ENCODE results near the gene ANKRD65. TPM values are rescaled to one million over a fixed set of nuclear protein-coding genes. Genes with fewer than 3 reads are reported as not detected.
"Not testable (repeated sequence)": the region's sequence is repeated elsewhere in the genome, so short reads cannot be mapped to it uniquely, and the experiment has no call there.

The ANKRD65 gene
- total and polyA plus RNA-seq, 2 donors (not counting 3 experiments of a cell fraction or from before 2014, with no cell fraction given) = 0.15 to 0.38 TPM

DNA sequence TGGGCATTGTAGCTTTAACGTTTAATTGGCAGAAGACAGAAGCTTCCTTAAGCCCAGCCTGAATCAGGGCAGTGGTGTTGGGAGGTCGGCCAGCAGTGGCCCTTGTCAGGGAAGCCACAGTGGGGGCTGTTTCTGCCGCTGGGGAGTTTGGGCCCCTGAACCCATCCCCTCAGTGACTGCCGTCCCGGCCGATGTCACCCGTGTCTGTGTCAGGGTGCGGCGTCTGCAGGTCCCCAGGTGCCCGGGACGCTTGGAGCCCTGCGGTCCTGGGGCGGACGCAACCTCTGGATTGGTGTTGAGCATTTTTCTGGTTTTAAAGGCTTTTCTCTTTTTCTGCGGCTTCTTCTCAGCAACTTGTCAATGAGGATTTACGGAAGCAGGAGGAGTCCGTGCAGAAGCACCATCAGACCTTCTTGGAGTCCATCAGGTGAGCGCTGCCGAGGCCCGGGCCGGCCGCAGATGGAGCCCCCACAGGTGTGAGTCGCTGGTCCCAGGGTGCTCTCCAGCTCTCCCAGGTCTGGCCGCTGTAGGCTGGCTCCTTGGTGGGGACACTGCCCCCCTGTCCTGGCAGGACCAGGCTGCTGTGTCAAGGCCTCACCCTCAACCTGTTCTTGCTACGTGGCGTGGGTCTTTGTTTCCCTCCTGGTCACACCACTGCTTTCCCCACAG, 30.8 kb upstream of the ANKRD65 start:
- Histone ChIP-seq H3K9me1 (replicated peaks; ENCODE audit: control insufficient read depth, extremely low read depth, insufficient read depth, low read length) (no peaks in the 10 kb centered on the region), H3K4me3 (replicated peaks in 1 of 3; ENCODE audit: insufficient read depth in 1 of 3, low read depth in 1 of 3, low read length in 3 of 3) (no peak overlapping the region), H3K79me2 (ENCODE audit: control insufficient read depth, insufficient read depth, low read length) (no peaks in the 10 kb centered on the region), H3K27ac (ENCODE audit: insufficient read depth, low read depth, low read length) (no peak overlapping the region), H3K9me3 (replicated peaks; ENCODE audit: control insufficient read depth, insufficient read depth, low read length) (no peaks in the 10 kb centered on the region), H4K20me1 (replicated peaks; ENCODE audit: control insufficient read depth, extremely low read depth, insufficient read depth, low read length) (no peaks in the 10 kb centered on the region), H2AFZ (ENCODE audit: low read depth, low read length) (no peak overlapping the region), H3K27me3 (ENCODE audit: control insufficient read depth in 2 of 2, insufficient read depth in 2 of 2, low read length in 2 of 2) (no peaks in the 10 kb centered on the region), H3K4me2 (ENCODE audit: insufficient read depth, low read length) (no peak overlapping the region), H3K9ac (replicated peaks; ENCODE audit: extremely low read depth, insufficient read depth, low read length) (no peak overlapping the region), H3K4me1 (ENCODE audit: control insufficient read depth, extremely low read depth, insufficient read depth, low read length) (no peaks in the 10 kb centered on the region), H3K36me3 (ENCODE audit: control insufficient read depth in 2 of 2, extremely low read depth in 1 of 2, insufficient read depth in 2 of 2, low read length in 2 of 2) (no peaks in the 10 kb centered on the region)
- DNase-seq (ENCODE audit: low read depth, low spot score) (no peak), FAIRE-seq (no peak)
- CTCF ChIA-PET = interaction anchor here (2.7 kb wide), 1 partner anchor 11 kb away, joined by 6 read pairs; no protein-coding TSS in a partner anchor
- TF ChIP-seq EZH2 (IDR thresholded peaks at IDR 0.05; ENCODE audit: borderline replicate concordance, low read depth, low read length, severe bottlenecking) (no peak), CTCF (IDR thresholded peaks at IDR 0.05; ENCODE audit: extremely low read depth in 1 of 2, insufficient read depth in 1 of 2, low read depth in 1 of 2, low read length in 2 of 2) (no peak), GATA2 (IDR thresholded peaks at IDR 0.05; ENCODE audit: insufficient read depth, insufficient read length, low read depth, low read length) (no peak), FOS (IDR thresholded peaks at IDR 0.05; ENCODE audit: borderline replicate concordance, insufficient read depth, low read length) (no peak), POLR2AphosphoS5 (IDR thresholded peaks at IDR 0.05; ENCODE audit: insufficient read depth, low read depth, low read length) (no peak), JUN (IDR thresholded peaks at IDR 0.05; ENCODE audit: borderline replicate concordance, insufficient read depth, insufficient read length, low read depth) (no peak), POLR2A (IDR thresholded peaks at IDR 0.05; ENCODE audit: low read depth, low read length) (no peak), MYC (IDR thresholded peaks at IDR 0.05; ENCODE audit: low read depth, low read length) (no peak)
- TF ChIP-seq, protein P1, sequence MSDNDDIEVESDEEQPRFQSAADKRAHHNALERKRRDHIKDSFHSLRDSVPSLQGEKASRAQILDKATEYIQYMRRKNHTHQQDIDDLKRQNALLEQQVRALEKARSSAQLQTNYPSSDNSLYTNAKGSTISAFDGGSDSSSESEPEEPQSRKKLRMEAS (IDR thresholded peaks at IDR 0.05; ENCODE audit: insufficient read depth, insufficient read length) = no peak
- intact Hi-C loops (cut with micrococcal nuclease) (no loop called here), dilution Hi-C loops (cut with MboI; ENCODE audit: extremely low pct_ligation_motif_present, low sequenced_read_pairs) (no loop called here)
- POLR2A ChIA-PET = no interaction called here
- no TSS peak for BruUV-seq (replicated peaks)

DNA sequence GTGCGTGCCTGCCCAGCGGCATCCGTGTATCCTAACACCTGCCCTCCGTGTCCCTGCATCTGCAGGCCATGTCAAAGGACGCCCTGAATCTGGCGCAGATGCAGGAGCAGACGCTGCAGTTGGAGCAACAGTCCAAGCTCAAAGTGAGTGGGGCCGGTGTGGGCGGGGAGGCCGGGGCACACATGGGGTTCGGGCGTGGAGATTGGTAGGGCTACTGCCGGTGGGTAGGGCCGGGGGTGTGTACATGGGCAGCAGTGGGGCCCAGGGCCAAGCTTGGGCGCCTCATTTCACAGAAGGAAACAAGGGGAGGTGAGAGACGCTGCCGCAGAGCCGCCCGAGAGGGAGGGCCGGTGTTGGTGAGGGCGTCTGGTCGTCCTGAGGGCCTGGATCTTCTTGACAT, 29.5 kb upstream of the ANKRD65 start:
- H4K20me1 ChIP-seq (replicated peaks; ENCODE audit: control insufficient read depth, extremely low read depth, insufficient read depth, low read length); DNase-seq (ENCODE audit: low read depth, low spot score); H2AFZ ChIP-seq (ENCODE audit: low read depth, low read length); POLR2A ChIA-PET; H3K9me3 ChIP-seq (replicated peaks; ENCODE audit: control insufficient read depth, insufficient read depth, low read length); H3K27ac ChIP-seq (ENCODE audit: insufficient read depth, low read depth, low read length); H3K27me3 ChIP-seq (ENCODE audit: control insufficient read depth in 2 of 2, insufficient read depth in 2 of 2, low read length in 2 of 2); BruUV-seq (replicated peaks); H3K4me3 ChIP-seq (replicated peaks in 1 of 3; ENCODE audit: insufficient read depth in 1 of 3, low read depth in 1 of 3, low read length in 3 of 3); H3K9me1 ChIP-seq (replicated peaks; ENCODE audit: control insufficient read depth, extremely low read depth, insufficient read depth, low read length); H3K9ac ChIP-seq (replicated peaks; ENCODE audit: extremely low read depth, insufficient read depth, low read length); H3K79me2 ChIP-seq (ENCODE audit: control insufficient read depth, insufficient read depth, low read length); H3K4me2 ChIP-seq (ENCODE audit: insufficient read depth, low read length); intact Hi-C loops (cut with micrococcal nuclease); dilution Hi-C loops (cut with MboI; ENCODE audit: extremely low pct_ligation_motif_present, low sequenced_read_pairs); H3K36me3 ChIP-seq (ENCODE audit: control insufficient read depth in 2 of 2, extremely low read depth in 1 of 2, insufficient read depth in 2 of 2, low read length in 2 of 2); H3K4me1 ChIP-seq (ENCODE audit: control insufficient read depth, extremely low read depth, insufficient read depth, low read length); FAIRE-seq: not testable (repeated sequence)
- CTCF ChIA-PET = interaction anchor here (2.7 kb wide), 1 partner anchor 10 kb away, joined by 6 read pairs; no protein-coding TSS in a partner anchor
